Activated naive CD4-positive, alpha-beta T cell treated with anti-CD3 and anti-CD28 coated beads, Interleukin-2, amount 50 U/mL, for 72 hours (primary cell): ENCODE data around the gene RNASEH1. TPM values are rescaled to one million over a fixed set of nuclear protein-coding genes. Genes with fewer than 3 reads are reported as not detected.

Source experiments
- ATAC-seq, 2 donors: fragments of 150-1000 bp; cut with Tn5 transposase; 2 replicates each; pipeline ENCODE4 v1.10.0; 2021; ENCODE audit warnings: mild to moderate bottlenecking in 2 of 2, moderate library complexity in 2 of 2
- DNase-seq, 2 donors: peaks; one replicate each; pipeline ENCODE4 v3.0.0; 2021 to 2022; ENCODE audit warnings: low spot score in 2 of 2
- H3K27ac Mint-ChIP-seq, 2 donors: one replicate each; pipeline ENCODE4 v1.8.0; 2022; ENCODE audit warnings: mild to moderate bottlenecking in 2 of 2, mixed read lengths in 2 of 2
- H3K36me3 Mint-ChIP-seq, 2 donors: one replicate each; pipeline ENCODE4 v1.8.0; 2022; ENCODE audit warnings: mixed read lengths in 2 of 2
- H3K9me3 Mint-ChIP-seq, 2 donors: one replicate each; pipeline ENCODE4 v1.8.0; 2022; ENCODE audit warnings: mixed read lengths in 2 of 2
- total RNA-seq, 2 donors: library from RNA; stranded (reverse); gene quantifications; one replicate each; pipeline ENCODE4 v1.2.3, GENCODE V29; 2022

RNASEH1 gene
- total RNA-seq, 2 donors from 2014 or later: 18.3 to 21.9 TPM

GRCh38 chr2:3535794-3536681 lies 22.1 kb downstream of the RNASEH1 start:
- peak overlapping the region; percentile 76 to 87 for H3K27ac Mint-ChIP-seq
- peak; percentile 69 to 86 for ATAC-seq
- DNase-seq: no peak
- H3K36me3 Mint-ChIP-seq: peaks cover 0 to 7% of the 10 kb centered on the region in 2 donors
- H3K9me3 Mint-ChIP-seq: no peaks in the 10 kb centered on the region

- peaks cover 0 to 7% of the 10 kb centered on the region in 2 donors for H3K36me3 Mint-ChIP-seq
- peak overlapping the region in 1 of 2 donors; percentile 87 for H3K27ac Mint-ChIP-seq
- no peaks in the 10 kb centered on the region for H3K9me3 Mint-ChIP-seq
- DNase-seq (no peak), ATAC-seq (no peak)
Measured at GRCh38 chr2:3535467-3535793, 22.7 kb downstream of the RNASEH1 start.

GRCh38 chr2:3534251-3534814 lies 23.8 kb downstream of the RNASEH1 start:
- no peak for ATAC-seq

GRCh38 chr2:3533836-3534235 lies 24.3 kb downstream of the RNASEH1 start:
- Mint-ChIP-seq H3K9me3 (no peaks in the 10 kb centered on the region), H3K27ac (no peak overlapping the region), H3K36me3 (no peaks in the 10 kb centered on the region)
- no peak for DNase-seq
- ATAC-seq: no peak

More at GRCh38 chr2:3534251-3534814, 23.8 kb downstream of the RNASEH1 start:
- H3K9me3 Mint-ChIP-seq: no peaks in the 10 kb centered on the region
- H3K36me3 Mint-ChIP-seq: peaks cover 0 to 1% of the 10 kb centered on the region in 2 donors
- no peak for DNase-seq
- H3K27ac Mint-ChIP-seq: no peak overlapping the region

GRCh38 chr2:3532941-3533340 lies 25.2 kb downstream of the RNASEH1 start:
- Mint-ChIP-seq H3K36me3 (no peaks in the 10 kb centered on the region), H3K27ac (no peak overlapping the region), H3K9me3 (no peaks in the 10 kb centered on the region)
- no peak for ATAC-seq
- DNase-seq: no peak

GRCh38 chr2:3529316-3530025 lies 28.7 kb downstream of the RNASEH1 start:
- ATAC-seq (no peak), DNase-seq (no peak)
- Mint-ChIP-seq H3K9me3 (no peaks in the 10 kb centered on the region), H3K36me3 (no peaks in the 10 kb centered on the region), H3K27ac (no peak overlapping the region)

GRCh38 chr2:3527886-3528785 lies 30.0 kb downstream of the RNASEH1 start:
- ATAC-seq: peak in 1 of 2 donors; percentile 32
- no peak for DNase-seq
- Mint-ChIP-seq H3K36me3 (no peaks in the 10 kb centered on the region), H3K27ac (no peak overlapping the region), H3K9me3 (no peaks in the 10 kb centered on the region)

- no peak overlapping the region for H3K27ac Mint-ChIP-seq
- no peaks in the 10 kb centered on the region for H3K36me3 Mint-ChIP-seq
- H3K9me3 Mint-ChIP-seq: no peaks in the 10 kb centered on the region
- ATAC-seq (no peak), DNase-seq (no peak)
Measured at GRCh38 chr2:3526871-3527270, 31.3 kb downstream of the RNASEH1 start.

GRCh38 chr2:3523551-3524041 lies 34.5 kb downstream of the RNASEH1 start:
- Mint-ChIP-seq H3K27ac (no peak overlapping the region), H3K36me3 (peaks cover 0 to 14% of the 10 kb centered on the region in 2 donors), H3K9me3 (no peaks in the 10 kb centered on the region)
- ATAC-seq (no peak), DNase-seq (no peak)

- Mint-ChIP-seq H3K27ac (no peak overlapping the region), H3K9me3 (no peaks in the 10 kb centered on the region), H3K36me3 (peaks cover 0 to 14% of the 10 kb centered on the region in 2 donors)
- ATAC-seq: no peak
- no peak for DNase-seq
Measured at GRCh38 chr2:3522961-3523421, 35.1 kb downstream of the RNASEH1 start.

GRCh38 chr2:3520591-3520990 lies 37.5 kb downstream of the RNASEH1 start:
- no peak for DNase-seq
- no peak for ATAC-seq
- Mint-ChIP-seq H3K9me3 (peaks cover 3% of the 10 kb centered on the region in 2 donors), H3K27ac (peak overlapping the region; percentile 7 to 9), H3K36me3 (peaks cover 4 to 18% of the 10 kb centered on the region in 2 donors)

- DNase-seq (peak; percentile 83 to 87), ATAC-seq (peak; percentile 82 to 86)
- peaks cover 13 to 22% of the 10 kb centered on the region in 2 donors for H3K36me3 Mint-ChIP-seq
- H3K27ac Mint-ChIP-seq: peak within 1 kb of the TSS; percentile 84 to 92
- peaks cover 4 to 5% of the 10 kb centered on the region in 2 donors for H3K9me3 Mint-ChIP-seq
Measured at GRCh38 chr2:3519255-3520205, 38.6 kb downstream of the RNASEH1 start, which contains the start of gene ADI1. ADI1 (minus strand) TSS chr2:3519531; CDS start chr2:3519487, 44 bp downstream.

GRCh38 chr2:3518496-3519254 lies 39.5 kb downstream of the RNASEH1 start:
- DNase-seq: peak; percentile 97 to 98
- Mint-ChIP-seq H3K36me3 (peaks cover 22 to 31% of the 10 kb centered on the region in 2 donors), H3K9me3 (peaks cover 4 to 5% of the 10 kb centered on the region in 2 donors), H3K27ac (peak overlapping the region; percentile 84 to 92)
- peak; percentile 71 to 81 for ATAC-seq

- DNase-seq (no peak), ATAC-seq (no peak)
- peak overlapping the region; percentile 84 to 92 for H3K27ac Mint-ChIP-seq
- H3K36me3 Mint-ChIP-seq: peaks cover 27 to 37% of the 10 kb centered on the region in 2 donors
- H3K9me3 Mint-ChIP-seq: peaks cover 4 to 5% of the 10 kb centered on the region in 2 donors
Measured at GRCh38 chr2:3517948-3518495, 40.1 kb downstream of the RNASEH1 start.
